CD8-positive, alpha-beta memory T cell (primary cell): Measurements from ENCODE around the gene SAMD3. TPM values are rescaled to one million over a fixed set of nuclear protein-coding genes. Genes with fewer than 3 reads are reported as not detected.
A peak's percentile ranks its signal among the peaks of the same experiment; 100 is the strongest.
"Not testable (repeated sequence)": the region's sequence is repeated elsewhere in the genome, so short reads cannot be mapped to it uniquely, and the experiment has no call there.

ENCODE experiments used
- CTCF ChIA-PET: fragments of 350-600 bp; sonication (Branson Sonifier 250); formaldehyde crosslinking; loops from one replicate; lab custom pipeline; 2021; ENCODE audit warnings: antibody characterized with exemption; lab: Charles Lee
- POLR2A ChIA-PET: fragments of 350-600 bp; sonication (Branson Sonifier 250); formaldehyde crosslinking; loops from one replicate; lab custom pipeline; 2021; ENCODE audit warnings: antibody characterized with exemption; lab: Charles Lee
- DNase-seq, 5 donors: peaks; one replicate each; pipeline versions ENCODE4 v3.0.0 to v3.0.0-alpha.2; 2020 to 2022; ENCODE audit warnings: mixed read lengths in 1 of 5
- H3K27ac ChIP-seq: one replicate; pipeline ENCODE4 v1.7.0; 2013; ENCODE audit warnings: low read depth, mild to moderate bottlenecking, low read length, moderate library complexity
- H3K27me3 ChIP-seq: 2 replicates; pipeline ENCODE4 v1.7.0; 2013; ENCODE audit warnings: low read length, mild to moderate bottlenecking; ENCODE audit not compliant: insufficient read depth, poor library complexity, severe bottlenecking
- H3K36me3 ChIP-seq: 2 replicates; pipeline ENCODE4 v1.7.0; 2013; ENCODE audit warnings: mild to moderate bottlenecking, low read length, moderate library complexity; ENCODE audit not compliant: insufficient read depth
- H3K4me1 ChIP-seq: 2 replicates; pipeline ENCODE4 v1.7.0; 2013; ENCODE audit warnings: mild to moderate bottlenecking, low read length, moderate library complexity; ENCODE audit not compliant: insufficient read depth
- H3K4me3 ChIP-seq: 2 replicates; pipeline ENCODE4 v1.7.0; 2013; ENCODE audit warnings: mild to moderate bottlenecking, low read length
- H3K9me3 ChIP-seq: 2 replicates; pipeline ENCODE4 v1.7.0; 2013; ENCODE audit warnings: mild to moderate bottlenecking, low read length
- H3K27ac Mint-ChIP-seq, 8 donors: one replicate each; pipeline ENCODE4 v1.8.0; 2020 to 2021; ENCODE audit warnings: mixed read lengths in 8 of 8, mild to moderate bottlenecking in 6 of 8, inconsistent platforms in 3 of 8, moderate library complexity in 3 of 8
- H3K27me3 Mint-ChIP-seq, 2 donors: one replicate each; pipeline ENCODE4 v1.8.0; 2020 to 2021; ENCODE audit warnings: mixed read lengths in 2 of 2, mild to moderate bottlenecking in 1 of 2, moderate library complexity in 1 of 2
- H3K36me3 Mint-ChIP-seq, 3 donors: one replicate each; pipeline ENCODE4 v1.8.0; 2020 to 2021; ENCODE audit warnings: mixed read lengths in 3 of 3, inconsistent platforms in 1 of 3, mild to moderate bottlenecking in 1 of 3
- H3K4me1 Mint-ChIP-seq, 3 donors: one replicate each; pipeline ENCODE4 v1.8.0; 2020 to 2021; ENCODE audit warnings: mixed read lengths in 3 of 3, inconsistent platforms in 1 of 3, mild to moderate bottlenecking in 1 of 3
- H3K4me3 Mint-ChIP-seq, 7 donors: one replicate each; pipeline ENCODE4 v1.8.0; 2020 to 2021; ENCODE audit warnings: mixed read lengths in 7 of 7, mild to moderate bottlenecking in 6 of 7, moderate library complexity in 4 of 7, inconsistent platforms in 2 of 7
- H3K9me3 Mint-ChIP-seq, 5 donors: one replicate each; pipeline ENCODE4 v1.8.0; 2020 to 2022; ENCODE audit warnings: mixed read lengths in 5 of 5, mild to moderate bottlenecking in 3 of 5, moderate library complexity in 2 of 5, inconsistent platforms in 1 of 5
- polyA plus RNA-seq: library from polyadenylated mRNA; unstranded; fragments of 300-500 nt; fragmentation: Illumina TruSeq; gene quantifications from one replicate; pipeline ENCODE4 v1.2.3, GENCODE V29; 2021
- total RNA-seq, 2 experiments: library from RNA; stranded (reverse); gene quantifications; one replicate each; pipeline ENCODE4 v1.2.3, GENCODE V29; 2021

SAMD3 gene
- total and polyA plus RNA-seq, 3 experiments from 2014 or later = 12.5 to 220 (median 14.5) TPM

DNA sequence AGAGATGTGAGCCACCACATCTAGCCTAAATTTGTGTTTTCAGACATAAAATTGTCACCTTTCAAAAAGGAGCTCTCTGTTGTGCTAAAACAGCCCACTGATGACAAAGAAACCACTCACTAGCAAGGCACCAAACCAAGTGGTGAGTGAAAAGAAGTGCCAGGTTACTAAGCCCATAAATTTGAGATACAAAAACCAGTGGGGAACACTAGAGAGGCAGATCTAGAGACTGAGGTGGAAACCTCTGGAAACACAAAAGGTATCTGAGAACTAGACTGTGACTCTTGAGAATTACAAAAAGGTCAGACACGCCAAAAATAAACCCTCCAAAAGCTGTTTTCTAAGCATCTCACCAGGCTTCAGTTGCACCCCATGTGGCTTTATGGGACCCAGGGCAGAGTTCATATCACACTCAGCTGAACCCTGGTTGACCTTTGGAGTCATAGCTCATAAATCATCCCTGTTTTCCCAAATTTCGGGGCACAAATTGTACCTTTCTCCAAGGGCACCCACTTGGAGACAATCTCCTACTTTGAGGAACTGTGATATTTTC, 24.2 kb downstream of the SAMD3 start:
- ChIA-PET CTCF (interaction anchor here (1.1 kb wide), 1 partner anchor 12 kb away, joined by 3 read pairs; no protein-coding TSS in a partner anchor), POLR2A (no interaction called here)
- Histone ChIP-seq H3K4me3 (no peak overlapping the region), H3K4me1 (peaks cover 38% of the 10 kb centered on the region), H3K36me3 (peaks cover 22% of the 10 kb centered on the region), H3K9me3 (no peaks in the 10 kb centered on the region), H3K27ac (no peak overlapping the region), H3K27me3 (no peaks in the 10 kb centered on the region)
- Mint-ChIP-seq H3K4me3 (no peak overlapping the region), H3K9me3 (no peaks in the 10 kb centered on the region), H3K4me1 (peaks cover 88 to 95% (median 93%) of the 10 kb centered on the region in 3 donors), H3K27me3 (no peaks in the 10 kb centered on the region), H3K27ac (peak overlapping the region; percentile 29 to 84 (median 68)), H3K36me3 (peaks cover 25 to 80% (median 35%) of the 10 kb centered on the region in 3 donors)
- no peak for DNase-seq

DNA sequence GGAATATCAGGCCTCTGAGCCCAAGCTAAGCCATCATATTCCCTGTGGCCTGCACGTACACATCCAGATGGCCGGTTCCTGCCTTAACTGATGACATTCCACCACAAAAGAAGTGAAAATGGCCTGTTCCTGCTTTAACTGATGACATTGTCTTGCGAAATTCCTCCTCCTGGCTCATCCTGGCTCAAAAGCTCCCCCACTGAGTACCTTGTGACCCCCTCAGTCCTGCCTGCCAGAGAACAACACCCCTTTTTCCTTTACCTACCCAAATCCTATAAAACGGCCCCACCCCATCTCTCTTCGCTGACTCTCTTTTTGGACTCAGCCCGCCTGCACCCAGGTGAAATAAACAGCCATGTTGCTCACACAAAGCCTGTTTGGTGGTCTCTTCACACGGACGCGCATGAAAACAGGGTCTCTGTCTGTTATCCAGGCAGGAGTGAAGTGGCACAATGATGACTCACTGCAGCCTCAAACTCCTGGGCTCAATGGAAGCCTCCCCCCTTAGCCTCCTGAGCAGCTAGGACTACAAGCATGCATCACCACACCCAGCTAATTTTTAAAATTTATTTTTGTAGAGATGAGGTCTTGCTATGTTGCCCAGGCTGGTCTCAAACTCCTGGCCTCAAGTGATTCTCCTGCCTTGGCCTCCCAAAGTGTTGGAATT, 24.8 kb downstream of the SAMD3 start:
- Mint-ChIP-seq H3K36me3 (peaks cover 28 to 81% (median 33%) of the 10 kb centered on the region in 3 donors), H3K27ac (peak overlapping the region; percentile 55 to 92 (median 82)), H3K4me1 (peaks cover 88 to 95% (median 93%) of the 10 kb centered on the region in 3 donors), H3K4me3 (peak overlapping the region in 3 of 7 donors; percentile 3 to 33 (median 30))
- POLR2A ChIA-PET, H3K27ac ChIP-seq, H3K4me3 ChIP-seq, H3K9me3 Mint-ChIP-seq, H3K9me3 ChIP-seq, H3K27me3 ChIP-seq, H3K27me3 Mint-ChIP-seq, DNase-seq: not testable (repeated sequence)
- peaks cover 22% of the 10 kb centered on the region for H3K36me3 ChIP-seq
- peaks cover 32% of the 10 kb centered on the region for H3K4me1 ChIP-seq
- CTCF ChIA-PET = interaction anchor here (1.1 kb wide), 1 partner anchor 13 kb away, joined by 3 read pairs; no protein-coding TSS in a partner anchor

DNA sequence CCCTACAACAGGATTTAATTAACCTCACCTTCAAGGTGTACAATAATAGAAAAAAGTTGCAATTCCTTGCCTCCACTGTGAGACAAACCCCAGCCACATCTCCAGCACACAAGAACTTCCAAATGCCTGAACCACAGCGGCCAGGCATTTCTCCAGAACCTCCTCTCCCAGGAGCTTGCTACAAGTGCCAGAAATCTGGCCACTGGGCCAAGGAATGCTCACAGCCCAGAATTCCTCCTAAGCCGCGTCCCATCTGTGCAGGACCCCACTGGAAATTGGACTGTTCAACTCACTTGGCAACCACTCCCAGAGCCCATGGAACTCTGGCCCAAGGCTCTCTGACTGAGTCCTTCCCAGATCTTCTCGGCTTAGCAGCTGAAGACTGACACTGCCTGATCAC, 28.3 kb downstream of the SAMD3 start:
- Mint-ChIP-seq H3K4me1 (peaks cover 93 to 97% (median 94%) of the 10 kb centered on the region in 3 donors), H3K4me3 (peak overlapping the region in 2 of 7 donors; percentile 8 to 37), H3K27ac (peak overlapping the region; percentile 58 to 96 (median 82)), H3K36me3 (peaks cover 19 to 82% (median 32%) of the 10 kb centered on the region in 3 donors)
- H3K9me3 Mint-ChIP-seq, H3K9me3 ChIP-seq, H3K27me3 Mint-ChIP-seq, DNase-seq, H3K36me3 ChIP-seq, POLR2A ChIA-PET, H3K4me3 ChIP-seq, H3K27ac ChIP-seq, CTCF ChIA-PET, H3K27me3 ChIP-seq: not testable (repeated sequence)
- H3K4me1 ChIP-seq = peaks cover 34% of the 10 kb centered on the region

DNA sequence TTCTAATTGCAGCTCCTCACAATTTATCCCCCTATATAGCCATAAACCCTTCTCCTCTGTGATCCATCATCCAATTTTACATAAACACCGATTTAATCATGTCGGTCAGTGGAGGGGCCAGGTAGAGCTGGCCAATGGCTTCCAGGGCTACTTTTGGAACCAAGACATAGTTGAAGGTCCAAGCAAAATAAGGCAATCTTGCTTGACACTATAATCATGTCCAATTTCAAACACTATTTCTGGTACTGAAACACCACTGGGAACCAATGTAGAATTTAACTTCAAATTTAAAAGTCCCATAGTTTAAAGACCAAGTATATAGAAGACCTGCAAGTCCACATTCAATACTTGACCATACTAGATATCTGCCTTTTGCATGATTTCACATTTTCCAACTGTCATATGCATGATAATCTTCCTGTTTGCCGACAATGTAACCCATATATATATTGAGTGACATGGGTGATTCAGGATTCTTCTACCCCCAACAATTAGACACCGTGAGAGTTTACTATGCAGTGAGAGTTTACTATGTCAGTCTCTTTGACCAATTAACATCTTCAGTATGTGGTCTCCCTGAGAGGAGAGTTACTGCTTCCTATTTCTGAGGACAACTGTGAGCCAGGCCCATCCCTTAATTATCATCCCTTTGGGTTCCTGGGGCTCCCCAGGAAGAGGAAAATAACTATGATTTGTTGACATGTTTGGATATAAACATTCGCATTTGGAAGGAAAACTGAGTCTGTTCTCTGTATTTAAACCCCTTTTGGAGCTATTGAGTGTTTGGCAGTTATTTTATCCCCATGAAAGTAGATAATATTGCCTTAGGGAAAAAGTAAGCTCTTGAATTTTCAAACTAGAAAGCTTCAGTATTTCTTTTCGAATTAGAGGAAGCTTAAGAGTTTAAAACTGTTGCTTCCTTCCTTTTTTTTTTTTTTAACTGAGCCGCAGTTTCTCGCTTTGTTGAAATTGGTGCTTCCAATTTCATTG, 31.8 kb downstream of the SAMD3 start:
- ChIA-PET POLR2A (no interaction called here), CTCF (no interaction called here)
- Mint-ChIP-seq H3K36me3 (peaks cover 19 to 85% (median 44%) of the 10 kb centered on the region in 3 donors), H3K9me3 (no peaks in the 10 kb centered on the region), H3K4me3 (peak overlapping the region in 6 of 7 donors; percentile 12 to 62 (median 32)), H3K4me1 (peaks cover 94 to 98% (median 96%) of the 10 kb centered on the region in 3 donors), H3K27ac (peak overlapping the region; percentile 1 to 94 (median 76)), H3K27me3 (no peaks in the 10 kb centered on the region)
- no peaks in the 10 kb centered on the region for H3K36me3 ChIP-seq
- H3K9me3 ChIP-seq = no peaks in the 10 kb centered on the region
- H3K27me3 ChIP-seq = no peaks in the 10 kb centered on the region
- H3K4me1 ChIP-seq = peaks cover 58% of the 10 kb centered on the region
- no peak overlapping the region for H3K27ac ChIP-seq
- H3K4me3 ChIP-seq = no peak overlapping the region
- no peak for DNase-seq

DNA sequence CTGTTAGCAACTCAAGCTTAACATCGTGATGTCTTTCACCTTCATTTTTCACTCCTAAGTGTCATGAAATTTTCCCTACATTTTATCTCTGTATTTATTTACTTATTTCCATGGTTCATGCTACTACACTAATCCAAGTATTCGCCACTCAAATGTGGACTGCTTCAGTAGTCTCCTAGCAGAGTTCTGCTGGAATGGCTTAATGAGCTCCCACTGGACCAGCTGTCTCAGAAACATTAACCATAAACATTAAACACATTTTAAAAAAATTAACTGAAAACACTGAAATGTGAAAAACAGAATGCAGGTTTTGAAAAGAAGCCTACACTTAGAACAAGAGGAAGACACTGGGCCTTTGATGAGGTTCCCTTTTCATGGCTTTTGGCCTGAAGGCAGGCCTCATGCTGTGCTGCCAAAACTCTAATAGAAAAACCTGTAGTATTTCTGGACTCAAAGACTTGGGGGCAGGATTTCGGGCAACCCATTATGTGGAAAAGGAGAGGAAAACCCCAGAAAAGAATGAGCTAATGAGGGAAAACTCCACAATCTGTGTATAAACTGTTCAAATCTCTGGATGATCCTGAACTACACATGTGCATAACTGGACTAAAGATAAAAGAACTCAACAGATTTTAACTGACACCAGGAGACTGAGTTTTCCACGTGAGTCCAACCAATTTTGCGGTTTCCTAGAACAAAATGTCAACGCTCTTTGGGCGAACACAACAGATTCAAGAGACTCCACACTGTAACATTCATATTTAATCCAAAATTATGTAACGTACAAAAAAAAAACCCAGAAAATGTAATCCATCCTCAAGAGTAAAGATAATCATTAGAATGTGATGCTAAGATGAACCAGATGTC, 33.0 kb downstream of the SAMD3 start:
- Histone ChIP-seq H3K27ac (no peak overlapping the region), H3K4me1 (peaks cover 64% of the 10 kb centered on the region), H3K4me3 (no peak overlapping the region), H3K36me3 (no peaks in the 10 kb centered on the region), H3K9me3 (no peaks in the 10 kb centered on the region), H3K27me3 (no peaks in the 10 kb centered on the region)
- no peaks in the 10 kb centered on the region for H3K27me3 Mint-ChIP-seq
- ChIA-PET POLR2A (no interaction called here), CTCF (no interaction called here)
- peak in 1 of 5 donors; percentile 8 for DNase-seq
- H3K27ac Mint-ChIP-seq = peak overlapping the region; percentile 59 to 94 (median 82)
- peaks cover 19 to 79% (median 39%) of the 10 kb centered on the region in 3 donors for H3K36me3 Mint-ChIP-seq
- H3K9me3 Mint-ChIP-seq = no peaks in the 10 kb centered on the region
- H3K4me1 Mint-ChIP-seq = peaks cover 89 to 95% (median 94%) of the 10 kb centered on the region in 3 donors
- peak overlapping the region in 3 of 7 donors; percentile 15 to 49 (median 28) for H3K4me3 Mint-ChIP-seq

DNA sequence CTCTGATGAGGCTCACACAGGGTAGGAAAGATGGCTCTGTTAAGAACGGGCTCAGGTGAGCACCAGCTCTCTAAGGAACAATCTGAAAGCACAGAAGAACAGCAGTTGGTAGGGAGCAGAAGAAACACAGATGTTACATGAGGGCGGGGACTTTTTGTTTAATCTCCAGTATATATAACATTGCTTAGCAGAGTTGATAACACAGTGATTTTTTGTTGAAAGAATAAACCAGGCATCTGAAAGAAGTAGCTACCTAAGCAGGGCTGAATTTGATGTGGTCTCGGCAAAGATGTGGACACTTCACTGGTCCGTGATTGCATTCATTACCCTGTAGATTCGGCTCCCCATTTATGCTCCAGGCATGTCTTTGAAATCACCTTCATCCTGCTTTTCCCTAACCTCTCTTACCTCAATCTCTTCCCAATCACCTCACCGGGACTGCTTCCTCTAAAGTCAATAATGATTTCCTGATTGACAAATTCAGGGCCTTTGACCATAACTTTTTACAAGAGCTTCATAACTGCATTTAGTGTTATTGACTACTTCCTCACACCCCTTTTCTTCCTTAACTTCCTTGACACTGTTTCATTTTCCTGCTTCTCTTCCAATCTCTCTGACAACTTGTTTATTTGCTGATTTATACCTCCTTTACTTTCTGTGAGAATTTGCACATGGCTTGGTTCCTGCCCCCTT, 34.4 kb downstream of the SAMD3 start:
- Histone ChIP-seq H3K27me3 (no peaks in the 10 kb centered on the region), H3K27ac (no peak overlapping the region), H3K4me1 (peaks cover 78% of the 10 kb centered on the region), H3K9me3 (no peaks in the 10 kb centered on the region), H3K36me3 (no peaks in the 10 kb centered on the region), H3K4me3 (no peak overlapping the region)
- ChIA-PET POLR2A (interaction anchor here (1.4 kb wide), 1 partner anchor 27 kb away, joined by 8 read pairs; no protein-coding TSS in a partner anchor), CTCF (interaction anchor here (1.6 to 1.9 kb wide), 2 partner anchors 20 to 35 kb away, joined by 3 to 7 read pairs; no protein-coding TSS in a partner anchor)
- Mint-ChIP-seq H3K27me3 (no peaks in the 10 kb centered on the region), H3K4me3 (peak overlapping the region in 5 of 7 donors; percentile 5 to 67 (median 40)), H3K4me1 (peaks cover 89 to 95% (median 94%) of the 10 kb centered on the region in 3 donors), H3K27ac (peak overlapping the region; percentile 59 to 94 (median 83)), H3K9me3 (no peaks in the 10 kb centered on the region), H3K36me3 (peaks cover 17 to 83% (median 43%) of the 10 kb centered on the region in 3 donors)
- no peak for DNase-seq
